ENCODE data around the gene CABP4. TPM values are rescaled to one million over a fixed set of nuclear protein-coding genes. Genes with fewer than 3 reads are reported as not detected.

The CABP4 gene
- total and polyA plus RNA-seq, 2 donors (not counting 3 experiments of a cell fraction or from before 2014, with no cell fraction given), result 2.4 to 5.0 TPM

DNA sequence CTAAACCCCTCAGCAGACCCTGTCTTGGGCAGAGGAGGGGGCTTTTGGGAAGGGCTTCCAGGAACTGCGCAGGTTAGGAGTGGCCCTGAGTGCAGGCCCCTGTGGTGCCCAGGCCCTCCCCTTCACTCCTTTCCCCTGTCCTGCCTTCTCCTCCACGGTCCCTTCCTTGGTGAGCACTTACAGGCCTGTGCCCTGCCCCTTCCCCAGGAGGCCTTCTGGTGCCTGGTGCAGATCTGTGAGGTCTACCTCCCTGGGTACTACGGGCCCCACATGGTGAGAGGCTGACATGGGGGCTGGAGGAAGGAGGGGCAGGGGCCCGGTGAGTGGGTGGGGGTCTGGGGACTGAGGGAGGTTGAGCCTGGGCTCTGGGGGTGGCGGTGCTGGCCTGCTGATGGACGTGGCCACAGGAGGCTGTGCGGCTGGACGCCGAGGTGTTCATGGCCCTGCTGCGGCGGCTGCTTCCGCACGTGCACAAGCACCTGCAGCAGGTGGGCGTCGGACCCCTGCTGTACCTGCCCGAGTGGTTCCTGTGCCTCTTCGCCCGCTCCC is 48.7 kb upstream of the CABP4 start:
- H2AFZ ChIP-seq (ENCODE audit: low read depth, low read length), result no peak overlapping the region
- no TSS peak for BruUV-seq (replicated peaks)
- no peaks in the 10 kb centered on the region for H3K36me3 ChIP-seq (ENCODE audit: control insufficient read depth in 2 of 2, extremely low read depth in 1 of 2, insufficient read depth in 2 of 2, low read length in 2 of 2)
- no peak overlapping the region for H3K27ac ChIP-seq (ENCODE audit: insufficient read depth, low read depth, low read length)
- TF ChIP-seq EZH2 (IDR thresholded peaks at IDR 0.05; ENCODE audit: borderline replicate concordance, low read depth, low read length, severe bottlenecking) (no peak), GATA2 (IDR thresholded peaks at IDR 0.05; ENCODE audit: insufficient read depth, insufficient read length, low read depth, low read length) (no peak)
- TF ChIP-seq, protein P1, sequence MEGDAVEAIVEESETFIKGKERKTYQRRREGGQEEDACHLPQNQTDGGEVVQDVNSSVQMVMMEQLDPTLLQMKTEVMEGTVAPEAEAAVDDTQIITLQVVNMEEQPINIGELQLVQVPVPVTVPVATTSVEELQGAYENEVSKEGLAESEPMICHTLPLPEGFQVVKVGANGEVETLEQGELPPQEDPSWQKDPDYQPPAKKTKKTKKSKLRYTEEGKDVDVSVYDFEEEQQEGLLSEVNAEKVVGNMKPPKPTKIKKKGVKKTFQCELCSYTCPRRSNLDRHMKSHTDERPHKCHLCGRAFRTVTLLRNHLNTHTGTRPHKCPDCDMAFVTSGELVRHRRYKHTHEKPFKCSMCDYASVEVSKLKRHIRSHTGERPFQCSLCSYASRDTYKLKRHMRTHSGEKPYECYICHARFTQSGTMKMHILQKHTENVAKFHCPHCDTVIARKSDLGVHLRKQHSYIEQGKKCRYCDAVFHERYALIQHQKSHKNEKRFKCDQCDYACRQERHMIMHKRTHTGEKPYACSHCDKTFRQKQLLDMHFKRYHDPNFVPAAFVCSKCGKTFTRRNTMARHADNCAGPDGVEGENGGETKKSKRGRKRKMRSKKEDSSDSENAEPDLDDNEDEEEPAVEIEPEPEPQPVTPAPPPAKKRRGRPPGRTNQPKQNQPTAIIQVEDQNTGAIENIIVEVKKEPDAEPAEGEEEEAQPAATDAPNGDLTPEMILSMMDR (IDR thresholded peaks at IDR 0.05; ENCODE audit: extremely low read depth in 1 of 2, insufficient read depth in 1 of 2, low read depth in 1 of 2, low read length in 2 of 2), result no peak
- DNase-seq (ENCODE audit: low read depth, low spot score), result no peak
- H4K20me1 ChIP-seq (replicated peaks; ENCODE audit: control insufficient read depth, extremely low read depth, insufficient read depth, low read length), result no peaks in the 10 kb centered on the region
- dilution Hi-C loops (cut with MboI; ENCODE audit: extremely low pct_ligation_motif_present, low sequenced_read_pairs), result no loop called here
- peaks cover 0 to 3% of the 10 kb centered on the region in 2 experiments for H3K27me3 ChIP-seq (ENCODE audit: control insufficient read depth in 2 of 2, insufficient read depth in 2 of 2, low read length in 2 of 2)
- H3K4me3 ChIP-seq (replicated peaks in 1 of 3; ENCODE audit: insufficient read depth in 1 of 3, low read depth in 1 of 3, low read length in 3 of 3), result no peak overlapping the region
- H3K4me1 ChIP-seq (ENCODE audit: control insufficient read depth, extremely low read depth, insufficient read depth, low read length), result peaks cover 5% of the 10 kb centered on the region
- H3K9ac ChIP-seq (replicated peaks; ENCODE audit: extremely low read depth, insufficient read depth, low read length), result no peak overlapping the region
- ChIA-PET POLR2A (no interaction called here), CTCF (no interaction called here)
- intact Hi-C loops (cut with micrococcal nuclease), result no loop called here
- H3K4me2 ChIP-seq (ENCODE audit: insufficient read depth, low read length), result no peak overlapping the region
- no peak for FAIRE-seq
- H3K9me3 ChIP-seq (replicated peaks; ENCODE audit: control insufficient read depth, insufficient read depth, low read length), result no peaks in the 10 kb centered on the region
- no peaks in the 10 kb centered on the region for H3K9me1 ChIP-seq (replicated peaks; ENCODE audit: control insufficient read depth, extremely low read depth, insufficient read depth, low read length)
- H3K79me2 ChIP-seq (ENCODE audit: control insufficient read depth, insufficient read depth, low read length), result no peaks in the 10 kb centered on the region

DNA sequence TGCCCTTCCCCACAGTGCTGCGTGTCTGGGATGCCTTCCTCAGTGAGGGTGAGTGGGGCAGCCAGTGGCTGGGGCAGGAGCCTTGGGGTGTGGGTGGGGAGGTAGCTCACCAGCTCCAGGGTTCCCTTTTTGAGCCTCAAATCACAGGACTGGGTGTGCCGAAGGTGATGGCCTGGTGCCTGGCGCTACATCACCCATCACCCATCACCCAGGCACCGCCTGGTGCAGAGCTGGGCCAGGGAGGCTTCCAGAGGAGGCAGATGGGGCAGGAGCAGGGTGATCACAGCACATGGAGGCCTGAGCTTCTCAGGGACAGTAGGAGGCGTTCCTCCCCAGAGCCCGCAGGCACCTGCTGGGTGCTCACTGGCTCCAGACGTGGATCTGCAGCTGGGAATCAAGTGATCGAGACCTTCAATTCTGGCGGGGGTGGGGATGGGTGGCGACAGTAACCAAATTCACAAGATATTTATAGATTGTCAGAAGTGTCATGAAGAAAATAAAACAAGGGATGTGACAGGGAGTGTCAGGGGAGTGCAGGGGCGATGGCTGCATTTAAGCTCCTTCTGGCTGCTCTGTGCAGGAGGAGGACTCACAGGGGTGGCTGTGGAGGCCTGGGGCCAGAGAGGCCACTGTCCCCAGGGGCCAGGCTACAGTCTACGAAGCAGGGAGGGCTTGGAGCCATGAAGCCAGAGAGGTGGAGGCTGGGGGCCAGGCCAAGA is 48.0 kb upstream of the CABP4 start:
- Histone ChIP-seq H3K9me3 (replicated peaks; ENCODE audit: control insufficient read depth, insufficient read depth, low read length) (no peaks in the 10 kb centered on the region), H4K20me1 (replicated peaks; ENCODE audit: control insufficient read depth, extremely low read depth, insufficient read depth, low read length) (no peaks in the 10 kb centered on the region), H3K9me1 (replicated peaks; ENCODE audit: control insufficient read depth, extremely low read depth, insufficient read depth, low read length) (no peaks in the 10 kb centered on the region), H3K27ac (ENCODE audit: insufficient read depth, low read depth, low read length) (no peak overlapping the region), H2AFZ (ENCODE audit: low read depth, low read length) (no peak overlapping the region), H3K36me3 (ENCODE audit: control insufficient read depth in 2 of 2, extremely low read depth in 1 of 2, insufficient read depth in 2 of 2, low read length in 2 of 2) (no peaks in the 10 kb centered on the region), H3K4me3 (replicated peaks in 1 of 3; ENCODE audit: insufficient read depth in 1 of 3, low read depth in 1 of 3, low read length in 3 of 3) (no peak overlapping the region), H3K79me2 (ENCODE audit: control insufficient read depth, insufficient read depth, low read length) (no peaks in the 10 kb centered on the region), H3K27me3 (ENCODE audit: control insufficient read depth in 2 of 2, insufficient read depth in 2 of 2, low read length in 2 of 2) (peaks cover 0 to 3% of the 10 kb centered on the region in 2 experiments), H3K4me2 (ENCODE audit: insufficient read depth, low read length) (no peak overlapping the region), H3K4me1 (ENCODE audit: control insufficient read depth, extremely low read depth, insufficient read depth, low read length) (peaks cover 2% of the 10 kb centered on the region), H3K9ac (replicated peaks; ENCODE audit: extremely low read depth, insufficient read depth, low read length) (no peak overlapping the region)
- CTCF ChIA-PET, result interaction anchor here (1.0 to 1.3 kb wide), 2 partner anchors 11 to 14 kb away, joined by 3 read pairs; no protein-coding TSS in a partner anchor
- POLR2A ChIA-PET, result no interaction called here
- TF ChIP-seq POLR2AphosphoS5 (IDR thresholded peaks at IDR 0.05; ENCODE audit: insufficient read depth, low read depth, low read length), result no peak
- no peak for TF ChIP-seq JUN (IDR thresholded peaks at IDR 0.05; ENCODE audit: borderline replicate concordance, insufficient read depth, insufficient read length, low read depth)
- no peak for TF ChIP-seq EZH2 (IDR thresholded peaks at IDR 0.05; ENCODE audit: borderline replicate concordance, low read depth, low read length, severe bottlenecking)
- TF ChIP-seq FOS (IDR thresholded peaks at IDR 0.05; ENCODE audit: borderline replicate concordance, insufficient read depth, low read length), result no peak
- TF ChIP-seq POLR2A (IDR thresholded peaks at IDR 0.05; ENCODE audit: low read depth, low read length), result no peak
- no peak for TF ChIP-seq GATA2 (IDR thresholded peaks at IDR 0.05; ENCODE audit: insufficient read depth, insufficient read length, low read depth, low read length)
- TF ChIP-seq, protein P1 (IDR thresholded peaks at IDR 0.05; ENCODE audit: extremely low read depth in 1 of 2, insufficient read depth in 1 of 2, low read depth in 1 of 2, low read length in 2 of 2), result no peak
- TF ChIP-seq, protein P2, sequence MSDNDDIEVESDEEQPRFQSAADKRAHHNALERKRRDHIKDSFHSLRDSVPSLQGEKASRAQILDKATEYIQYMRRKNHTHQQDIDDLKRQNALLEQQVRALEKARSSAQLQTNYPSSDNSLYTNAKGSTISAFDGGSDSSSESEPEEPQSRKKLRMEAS (IDR thresholded peaks at IDR 0.05; ENCODE audit: insufficient read depth, insufficient read length), result no peak
- TF ChIP-seq MYC (IDR thresholded peaks at IDR 0.05; ENCODE audit: low read depth, low read length), result no peak
- dilution Hi-C loops (cut with MboI; ENCODE audit: extremely low pct_ligation_motif_present, low sequenced_read_pairs) (no loop called here), intact Hi-C loops (cut with micrococcal nuclease) (no loop called here)
- FAIRE-seq, result no peak
- BruUV-seq (replicated peaks), result no TSS peak
- no peak for DNase-seq (ENCODE audit: low read depth, low spot score)
